Myocyte (in vitro differentiated cells): Measurements from ENCODE around the gene MAP7D2. TPM values are rescaled to one million over a fixed set of nuclear protein-coding genes. Genes with fewer than 3 reads are reported as not detected.
A peak's percentile ranks its signal among the peaks of the same experiment; 100 is the strongest.
"Not testable (repeated sequence)": the region's sequence is repeated elsewhere in the genome, so short reads cannot be mapped to it uniquely, and the experiment has no call there.

Experiments
- DNase-seq: peaks from one replicate; pipeline ENCODE4 v3.0.0-alpha.2; 2012; ENCODE audit warnings: low read depth
- polyA plus RNA-seq: library from polyadenylated mRNA; unstranded; fragments of >200 nt; gene quantifications from one replicate; pipeline ENCODE4 v1.2.1, GENCODE V29; 2012; ENCODE audit warnings: missing spikeins
- total RNA-seq: library from RNA; depleted of rRNA; stranded (reverse); fragments of >200 nt; gene quantifications from 2 replicates; pipeline ENCODE4 v1.2.3, GENCODE V29; 2014

MAP7D2 gene
- 0.05 TPM in 1 of 2 replicates, not detected in the other for total RNA-seq
- polyA plus RNA-seq = 0.06 TPM

GRCh38 chrX:20116577-20117240 lies at the start of gene MAP7D2:
TSS of gene MAP7D2 (minus strand) at chrX:20116907. CDS start at chrX:20116879, 28 bp downstream.
- DNase-seq = no peak

DNA sequence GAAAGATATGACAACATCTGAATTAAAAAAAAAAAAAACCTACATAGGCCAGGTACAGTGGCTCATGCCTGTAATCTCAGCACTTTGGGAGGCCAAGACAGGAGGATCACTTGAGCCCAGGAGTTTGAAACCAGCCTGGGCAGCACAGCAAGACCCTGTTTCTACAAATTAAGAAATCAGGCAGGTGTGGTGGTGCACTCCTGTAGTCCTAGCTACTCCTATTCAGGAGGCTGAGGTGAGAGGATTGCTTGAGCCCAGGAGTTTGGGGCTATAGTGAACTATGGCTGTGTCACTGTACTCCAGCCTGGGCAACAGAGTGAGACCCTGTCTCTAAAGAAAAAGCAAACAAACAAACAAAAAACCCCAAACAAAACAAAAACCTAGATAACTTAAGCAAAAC lies 45.8 kb upstream of the MAP7D2 start:
- not testable (repeated sequence) for DNase-seq

DNA sequence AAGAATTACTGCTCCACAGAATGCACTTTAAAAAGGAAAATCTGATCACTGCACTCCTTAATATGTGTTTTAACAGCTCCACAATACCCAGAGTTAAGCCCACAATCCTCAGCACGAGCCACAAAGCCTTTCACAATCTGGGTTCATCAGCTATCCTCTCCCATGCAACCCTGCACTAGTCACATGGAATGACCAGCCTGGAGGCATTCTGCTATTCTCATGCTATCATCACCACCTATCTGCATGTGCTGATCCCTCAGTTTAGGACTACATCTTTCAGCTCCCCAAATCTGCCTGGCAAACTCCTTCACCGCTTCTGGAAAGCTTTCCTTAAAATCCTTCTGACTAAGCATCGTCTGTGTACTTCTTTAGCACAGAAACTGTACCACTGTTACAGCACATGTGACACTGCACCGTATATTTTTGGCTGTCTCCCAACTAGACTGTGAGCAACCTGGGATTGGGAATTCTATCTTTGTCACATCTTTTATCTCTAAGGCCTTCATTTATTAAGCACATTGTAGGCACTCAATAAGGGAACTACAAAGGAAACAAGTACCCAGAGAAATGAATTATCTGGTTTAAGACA lies 43.2 kb upstream of the MAP7D2 start:
- no peak for DNase-seq

DNA sequence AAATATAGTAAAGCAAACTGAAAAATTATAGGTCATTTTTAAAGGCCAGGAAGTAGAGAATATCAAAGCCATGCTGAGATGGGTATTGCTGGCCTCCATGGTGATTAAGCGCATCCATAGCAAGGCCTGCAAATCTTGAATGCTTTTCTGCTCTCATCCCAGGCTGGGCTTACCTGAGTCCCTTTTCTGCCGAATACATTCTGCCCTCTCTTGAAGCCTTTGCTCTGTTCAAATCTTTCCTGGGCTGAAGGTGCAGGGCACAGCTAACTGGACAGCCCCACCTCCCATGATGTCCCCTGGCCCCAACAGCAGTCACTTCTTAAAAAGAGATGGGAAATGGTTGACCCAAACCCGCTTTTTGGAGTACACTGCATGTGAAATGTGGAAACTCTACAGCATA lies 35.0 kb upstream of the MAP7D2 start:
- DNase-seq = no peak

DNA sequence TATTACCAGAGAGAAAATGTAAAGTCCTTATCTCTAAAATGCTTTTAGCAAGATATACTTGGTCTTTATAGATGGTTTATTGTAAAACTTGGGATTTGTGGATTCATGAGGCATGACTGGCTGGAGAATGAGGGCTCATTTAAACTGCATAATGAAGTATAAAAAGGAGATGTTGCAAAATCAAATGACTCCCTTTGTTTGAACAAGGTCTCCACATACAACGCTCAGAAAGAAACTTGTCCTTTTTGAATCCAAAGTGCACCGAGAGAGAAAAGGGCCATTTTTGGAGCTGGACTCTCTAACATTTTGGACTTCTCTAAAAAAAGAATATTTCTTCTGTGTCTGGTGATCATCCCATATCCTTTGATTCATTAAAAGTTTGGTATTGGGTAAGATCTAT lies 32.6 kb upstream of the MAP7D2 start:
- no peak for DNase-seq

DNA sequence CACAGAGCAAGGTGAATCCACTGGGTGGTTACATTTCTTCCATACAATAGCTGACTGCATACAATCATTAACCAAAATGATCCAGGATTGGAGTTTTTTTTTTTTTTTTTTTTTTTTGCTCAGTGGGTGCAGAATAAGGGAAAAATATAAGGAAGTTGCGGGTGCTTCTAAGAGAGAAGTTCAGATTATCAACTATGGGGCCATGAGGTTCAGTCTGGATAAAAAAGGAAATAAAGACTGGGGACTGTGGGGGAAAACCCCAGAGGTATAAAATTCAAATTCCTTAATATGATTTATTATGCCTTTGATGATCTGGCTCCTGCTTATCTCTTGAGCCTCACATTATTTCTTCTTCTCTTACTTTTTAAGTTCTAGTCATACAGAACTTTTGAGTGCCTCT lies 30.9 kb upstream of the MAP7D2 start:
- DNase-seq = no peak

DNA sequence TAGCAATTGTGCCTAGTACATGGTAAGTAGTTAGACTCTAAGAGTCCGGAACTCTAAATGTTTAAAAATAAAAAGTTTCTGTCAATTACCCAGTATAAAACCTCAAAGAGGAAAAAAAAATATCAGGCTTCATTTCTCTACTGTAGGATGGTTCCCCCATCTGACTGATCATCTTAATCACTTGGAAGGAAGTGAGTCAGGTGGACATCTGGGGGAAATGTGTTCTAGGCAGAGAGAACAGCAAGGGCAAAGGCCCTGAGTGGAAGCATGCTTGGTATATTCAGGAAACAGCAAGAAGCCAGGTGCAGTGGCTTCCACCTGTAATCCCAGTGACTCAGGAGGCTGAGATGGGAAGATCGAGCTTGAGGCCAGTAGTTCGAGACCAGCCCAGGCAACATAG lies 27.8 kb upstream of the MAP7D2 start:
- no peak for DNase-seq

GRCh38 chrX:20143561-20143960 lies 26.9 kb upstream of the MAP7D2 start:
- DNase-seq = no peak

- no peak for DNase-seq
Measured at GRCh38 chrX:20143111-20143510, 26.4 kb upstream of the MAP7D2 start.

GRCh38 chrX:20141281-20142220 lies 24.8 kb upstream of the MAP7D2 start, which contains the start of gene EIF1AX:
TSS of gene EIF1AX (minus strand) at chrX:20141838. CDS start at chrX:20141640, 198 bp downstream.
- DNase-seq = peak; percentile 97

DNA sequence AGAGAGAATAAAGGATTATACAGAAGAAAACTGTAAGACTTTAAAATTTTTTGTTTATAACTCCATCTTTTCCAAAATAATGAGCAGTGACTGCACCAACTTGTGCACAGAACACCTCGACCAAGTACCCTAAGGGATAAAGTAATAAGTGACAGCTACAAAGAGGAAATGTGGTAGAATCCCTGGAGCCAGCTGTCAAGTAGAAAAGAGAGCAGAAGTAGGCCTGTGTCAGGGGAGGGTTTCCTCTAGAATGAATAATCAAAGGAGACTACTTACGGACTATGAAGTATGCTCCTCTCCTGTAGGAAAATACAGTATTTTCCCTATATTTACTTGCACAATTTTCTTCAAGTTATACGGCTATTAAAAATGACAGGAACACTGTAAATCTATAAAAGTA lies 23.7 kb upstream of the MAP7D2 start:
- DNase-seq = peak; percentile 9

DNA sequence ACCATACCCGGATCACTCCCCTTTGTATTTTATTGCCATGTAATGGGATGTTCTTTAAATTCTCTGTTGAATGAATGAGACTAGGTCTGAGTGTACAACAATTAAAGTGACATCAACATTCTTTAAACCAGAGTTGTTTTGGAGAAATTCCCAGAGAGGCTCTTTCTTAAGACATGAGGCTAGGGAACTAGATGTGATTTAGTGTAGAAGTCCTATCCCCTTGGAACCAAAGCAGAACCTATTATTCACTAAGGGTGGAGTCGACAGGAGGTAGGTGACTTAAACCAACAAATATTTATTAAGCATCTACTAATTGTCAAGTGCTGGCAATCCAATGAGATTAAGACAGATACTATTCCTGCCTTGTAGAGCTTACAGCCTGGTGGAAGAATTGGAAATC lies 23.3 kb upstream of the MAP7D2 start:
- no peak for DNase-seq

- DNase-seq = no peak
Measured at GRCh38 chrX:20135944-20136343, 19.2 kb upstream of the MAP7D2 start.

DNA sequence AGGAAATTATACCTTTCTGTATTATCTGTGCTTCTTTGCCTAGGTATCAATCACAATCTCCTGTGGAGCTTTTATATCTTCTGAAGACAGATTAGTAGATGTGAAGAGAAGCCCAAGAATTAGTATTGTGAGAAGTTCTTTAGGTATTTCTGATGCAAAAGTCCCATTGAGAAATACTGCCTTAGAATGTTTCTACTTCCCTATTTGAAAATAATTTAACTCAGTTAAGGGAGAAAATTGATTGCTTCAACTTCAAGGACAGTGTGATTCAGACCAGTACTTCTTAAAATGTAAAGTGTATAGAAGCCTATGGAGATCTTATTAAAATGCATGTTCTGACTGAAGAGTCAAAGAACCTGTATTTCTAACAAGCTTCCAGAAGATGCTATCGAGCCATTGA lies 16.0 kb upstream of the MAP7D2 start:
- no peak for DNase-seq

- DNase-seq = no peak
Measured at GRCh38 chrX:20130357-20130756, 13.7 kb upstream of the MAP7D2 start.

DNA sequence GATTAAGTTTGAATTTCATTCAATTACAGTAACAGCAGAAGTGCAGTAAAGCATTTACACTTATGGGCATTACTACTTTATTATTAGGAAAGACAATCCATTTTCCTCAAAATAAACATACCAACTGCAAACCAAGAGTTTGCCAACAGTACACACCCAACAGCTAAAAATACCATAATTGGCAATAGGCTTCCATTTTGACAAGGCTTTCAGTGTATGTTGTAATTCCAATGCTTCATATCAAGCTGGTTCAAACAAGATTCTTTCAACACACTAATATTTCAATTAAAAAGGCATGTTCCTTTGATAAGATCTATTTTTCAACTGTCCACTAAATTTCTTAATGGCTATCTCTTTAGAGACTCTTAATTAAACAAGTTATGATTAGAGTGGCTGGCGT lies 12.8 kb upstream of the MAP7D2 start:
- DNase-seq = no peak

DNA sequence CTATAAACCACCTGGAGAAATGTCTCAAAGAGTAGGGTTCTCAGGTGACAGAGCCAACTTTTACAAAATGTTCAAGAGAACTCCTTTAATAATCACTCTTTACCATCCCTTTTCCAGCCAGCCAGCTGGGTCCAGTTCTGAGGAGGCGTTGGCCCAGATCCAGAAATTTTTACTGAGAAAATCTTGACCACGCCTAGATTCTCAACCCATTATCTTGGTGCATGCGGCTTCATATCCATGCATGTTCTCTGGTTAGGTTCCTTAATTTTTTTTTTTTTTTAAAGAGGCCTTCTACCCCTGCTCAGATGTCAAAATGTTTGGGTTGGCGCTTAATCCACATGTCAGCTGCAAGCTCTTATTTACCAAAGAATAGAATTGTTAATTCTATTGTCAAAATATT lies 12.0 kb upstream of the MAP7D2 start:
- peak; percentile 20 for DNase-seq

DNA sequence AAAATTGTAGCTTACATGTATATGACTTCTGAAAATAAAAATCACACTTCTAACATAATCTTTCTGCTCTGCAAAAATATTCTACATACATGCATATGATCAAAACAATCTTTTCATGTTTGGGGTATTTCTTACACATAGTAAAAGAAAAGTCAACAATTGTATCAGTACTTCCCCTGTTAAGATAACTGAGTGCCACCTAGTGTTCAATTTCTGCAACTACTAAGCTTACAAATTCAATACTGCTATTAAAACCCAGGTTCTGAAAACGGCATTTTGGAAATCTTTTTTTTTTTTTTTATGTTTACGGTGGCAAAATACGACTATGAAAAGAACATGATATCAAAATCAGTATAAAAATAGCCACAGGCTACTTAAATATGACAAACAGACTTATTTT lies 10.7 kb upstream of the MAP7D2 start:
- DNase-seq = not testable (repeated sequence)

DNA sequence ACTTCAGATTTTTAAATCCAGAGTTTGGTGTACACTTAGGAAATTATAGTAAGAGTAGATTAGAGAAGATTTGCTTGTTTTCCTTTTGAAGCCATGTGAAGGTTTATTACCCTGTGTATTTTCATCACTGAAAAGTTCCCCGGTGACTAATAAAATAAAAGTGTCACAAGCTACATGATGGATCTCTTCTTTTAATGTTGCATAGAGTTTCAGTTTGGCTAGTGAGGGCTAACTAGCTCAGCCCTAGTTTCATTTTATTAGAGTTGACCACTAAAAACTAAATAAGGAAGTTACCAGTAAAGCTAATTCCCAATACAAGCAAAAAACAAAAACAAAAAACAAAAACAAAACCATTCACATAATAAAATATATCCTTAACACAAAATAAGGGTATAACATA lies 10.1 kb upstream of the MAP7D2 start:
- DNase-seq = not testable (repeated sequence)

GRCh38 chrX:20124964-20125363 lies 8.3 kb upstream of the MAP7D2 start:
- no peak for DNase-seq

DNA sequence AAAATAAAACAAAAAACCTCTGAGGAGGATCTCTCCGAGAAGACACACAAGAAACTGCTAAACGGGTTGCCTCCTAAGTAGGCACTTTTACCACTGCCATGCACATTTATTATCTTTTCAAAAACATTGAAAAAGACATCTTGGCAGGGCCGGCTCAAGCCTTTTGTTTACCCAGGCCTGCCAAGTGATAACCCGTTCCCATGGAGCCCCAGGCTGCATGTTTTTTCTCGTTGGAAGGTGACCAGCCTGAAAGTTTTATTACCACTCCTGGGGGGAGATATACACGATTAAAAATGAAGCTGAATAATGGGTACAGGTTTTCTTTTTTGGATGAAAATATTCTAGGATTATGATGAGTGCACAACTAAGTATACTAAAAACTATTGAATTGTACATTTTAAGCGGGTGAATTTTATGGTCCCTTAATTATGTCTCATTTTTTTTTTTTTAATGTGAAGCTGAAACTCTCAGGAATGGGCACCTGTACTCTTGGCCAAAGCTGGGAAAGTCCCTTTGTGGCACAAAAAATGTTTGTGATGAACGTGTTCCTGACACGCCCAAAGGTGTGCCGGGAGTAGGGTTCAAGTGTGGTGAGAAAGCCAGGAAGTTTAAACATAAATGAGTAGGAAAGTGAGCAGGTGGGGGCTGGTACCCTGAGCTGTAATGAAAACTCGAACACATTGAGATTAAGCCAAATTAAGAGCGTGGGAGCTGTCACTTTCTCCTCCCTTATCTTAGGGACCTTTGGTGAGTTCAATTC lies 1.5 kb upstream of the MAP7D2 start:
- DNase-seq = no peak
